ENCODE measurements around the gene TNNC2.

DNA sequence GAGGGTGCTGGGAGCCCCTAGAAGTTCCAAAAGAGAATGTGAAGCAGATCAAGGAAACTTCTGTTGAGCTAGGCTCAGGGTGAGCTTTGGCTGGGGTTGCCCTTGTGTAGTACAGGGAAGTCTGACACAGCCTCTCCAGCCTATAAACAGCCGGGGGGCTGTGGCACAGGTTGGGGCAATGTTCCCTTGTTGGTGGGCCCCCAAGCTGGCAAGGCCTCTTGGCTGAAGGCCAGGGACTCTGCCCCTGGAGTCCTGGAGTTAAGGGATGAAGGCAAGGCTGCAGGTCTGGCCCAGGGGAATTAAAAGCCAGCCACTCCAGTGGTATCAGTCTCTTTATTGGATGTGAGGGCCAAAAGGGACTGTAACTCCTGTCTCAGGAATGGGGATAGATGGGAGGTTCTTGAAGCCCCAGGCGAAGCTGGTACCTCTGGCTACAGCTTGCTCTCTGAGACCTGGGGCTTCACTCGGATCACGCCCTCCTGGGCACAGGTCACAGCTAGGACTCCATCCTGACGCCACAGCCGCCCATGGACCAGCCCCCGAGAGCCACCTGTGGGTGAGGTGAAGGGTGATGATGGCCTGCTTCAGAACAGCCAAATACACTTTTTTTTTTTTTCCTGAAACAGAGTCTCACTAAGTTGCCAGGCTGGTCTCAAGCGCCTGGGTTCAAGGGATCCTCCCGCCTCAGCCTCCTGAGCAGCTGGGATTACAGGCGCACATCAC lies 14.5 kb upstream of the TNNC2 start:
- TF ChIP-seq, protein P1, sequence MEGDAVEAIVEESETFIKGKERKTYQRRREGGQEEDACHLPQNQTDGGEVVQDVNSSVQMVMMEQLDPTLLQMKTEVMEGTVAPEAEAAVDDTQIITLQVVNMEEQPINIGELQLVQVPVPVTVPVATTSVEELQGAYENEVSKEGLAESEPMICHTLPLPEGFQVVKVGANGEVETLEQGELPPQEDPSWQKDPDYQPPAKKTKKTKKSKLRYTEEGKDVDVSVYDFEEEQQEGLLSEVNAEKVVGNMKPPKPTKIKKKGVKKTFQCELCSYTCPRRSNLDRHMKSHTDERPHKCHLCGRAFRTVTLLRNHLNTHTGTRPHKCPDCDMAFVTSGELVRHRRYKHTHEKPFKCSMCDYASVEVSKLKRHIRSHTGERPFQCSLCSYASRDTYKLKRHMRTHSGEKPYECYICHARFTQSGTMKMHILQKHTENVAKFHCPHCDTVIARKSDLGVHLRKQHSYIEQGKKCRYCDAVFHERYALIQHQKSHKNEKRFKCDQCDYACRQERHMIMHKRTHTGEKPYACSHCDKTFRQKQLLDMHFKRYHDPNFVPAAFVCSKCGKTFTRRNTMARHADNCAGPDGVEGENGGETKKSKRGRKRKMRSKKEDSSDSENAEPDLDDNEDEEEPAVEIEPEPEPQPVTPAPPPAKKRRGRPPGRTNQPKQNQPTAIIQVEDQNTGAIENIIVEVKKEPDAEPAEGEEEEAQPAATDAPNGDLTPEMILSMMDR (conservative IDR thresholded peaks at IDR 0.05 in 1 of 2, IDR thresholded peaks at IDR 0.05 in 1 of 2; ENCODE audit: extremely low read depth in 1 of 2, insufficient read depth in 1 of 2, low read depth in 1 of 2, low read length in 2 of 2), result no peak
- TF ChIP-seq EZH2 (IDR thresholded peaks at IDR 0.05; ENCODE audit: borderline replicate concordance, low read length), result no peak
